ENCODE data around the gene ZNF346.
"Not testable (repeated sequence)": the region's sequence is repeated elsewhere in the genome, so short reads cannot be mapped to it uniquely, and the experiment has no call there.

Gene ZNF346, protein sequence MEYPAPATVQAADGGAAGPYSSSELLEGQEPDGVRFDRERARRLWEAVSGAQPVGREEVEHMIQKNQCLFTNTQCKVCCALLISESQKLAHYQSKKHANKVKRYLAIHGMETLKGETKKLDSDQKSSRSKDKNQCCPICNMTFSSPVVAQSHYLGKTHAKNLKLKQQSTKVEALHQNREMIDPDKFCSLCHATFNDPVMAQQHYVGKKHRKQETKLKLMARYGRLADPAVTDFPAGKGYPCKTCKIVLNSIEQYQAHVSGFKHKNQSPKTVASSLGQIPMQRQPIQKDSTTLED

DNA sequence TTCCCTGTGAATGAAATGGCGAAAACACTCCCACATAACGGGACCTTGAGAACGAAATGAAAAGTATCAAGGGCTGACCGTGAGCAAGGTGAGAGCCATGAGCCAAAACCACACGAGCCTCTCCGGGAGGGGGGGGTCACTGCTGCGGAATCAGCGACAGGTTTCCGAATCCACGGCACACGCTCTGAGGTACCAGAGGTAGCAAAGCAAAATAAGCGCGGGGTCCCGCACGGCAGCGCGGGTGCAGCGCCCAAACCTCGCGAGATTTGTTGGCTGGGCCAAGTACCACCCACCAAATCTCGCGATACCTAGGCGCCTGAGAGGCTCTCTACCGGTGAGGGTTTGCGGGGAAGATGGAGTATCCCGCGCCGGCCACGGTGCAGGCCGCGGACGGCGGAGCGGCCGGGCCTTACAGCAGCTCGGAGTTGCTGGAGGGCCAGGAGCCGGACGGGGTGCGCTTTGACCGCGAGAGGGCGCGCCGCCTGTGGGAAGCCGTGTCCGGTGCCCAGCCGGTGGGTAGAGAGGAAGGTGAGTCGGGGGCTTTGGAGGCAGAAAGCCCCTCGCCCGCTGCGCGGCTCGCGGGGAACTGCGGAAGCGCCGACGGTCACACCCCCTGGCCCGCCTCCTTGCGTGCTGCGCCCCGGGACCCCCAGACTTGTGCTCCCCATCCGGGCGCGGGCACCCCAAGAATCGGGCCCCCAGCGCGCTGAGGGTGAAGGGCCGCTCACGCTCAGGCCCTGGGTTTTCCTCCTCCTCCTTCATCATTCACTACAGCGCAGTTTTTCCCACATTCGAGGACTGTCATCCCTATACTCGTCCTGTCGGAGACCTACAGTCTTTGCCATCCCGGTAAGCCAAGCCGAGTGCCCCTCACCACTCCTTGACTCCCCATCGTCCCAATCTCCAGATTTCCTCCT is at the start of gene ZNF346:
ZNF346 (plus strand) TSS at position 311 of the 917 bp plus-strand sequence; CDS start at position 354, 43 bp downstream.
- DNase-seq (ENCODE audit: low read depth in 1 of 2, low spot score in 1 of 2) = peak; percentile 74 to 84

DNA sequence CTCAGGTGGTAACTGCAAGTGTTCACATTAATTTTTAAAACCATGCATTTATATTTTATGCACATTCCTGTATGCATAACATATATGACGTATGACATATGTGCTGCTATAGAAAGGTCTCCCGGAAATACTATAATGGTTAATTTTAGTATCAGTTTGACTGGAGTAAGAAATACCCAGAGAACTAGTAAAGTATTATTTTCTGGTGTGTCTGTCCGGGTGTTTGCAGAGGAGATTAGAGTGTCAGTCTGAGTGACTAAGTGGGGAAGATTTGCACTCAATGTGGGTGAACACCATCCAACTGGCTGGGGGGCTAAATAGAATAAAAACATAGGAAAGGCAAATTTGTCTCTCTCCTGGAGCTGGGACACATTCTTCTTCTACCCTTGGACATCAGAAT is 42.8 kb upstream of the ZNF346 start:
- no peak for DNase-seq (ENCODE audit: low read depth in 1 of 2, low spot score in 1 of 2)

DNA sequence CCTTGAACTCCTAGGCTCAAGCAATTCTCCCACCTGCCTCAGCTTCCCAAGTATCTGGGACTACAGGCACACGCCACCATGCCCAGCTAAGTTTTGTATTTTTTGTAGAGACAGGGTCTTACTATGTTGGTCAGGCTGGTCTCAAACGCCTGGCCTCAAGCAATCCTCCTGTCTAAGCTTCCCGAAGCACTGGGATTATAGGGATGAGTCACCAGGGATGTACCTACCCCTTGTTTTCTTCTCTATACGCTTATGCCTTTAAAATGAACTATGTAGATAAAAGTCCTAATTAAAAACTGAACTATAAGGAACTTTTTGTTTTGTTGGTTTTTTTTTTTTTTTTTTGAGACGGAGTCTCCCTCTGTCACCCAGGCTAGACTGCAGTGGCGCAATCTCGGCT is 41.7 kb upstream of the ZNF346 start:
- DNase-seq (ENCODE audit: low read depth in 1 of 2, low spot score in 1 of 2) = no peak

DNA sequence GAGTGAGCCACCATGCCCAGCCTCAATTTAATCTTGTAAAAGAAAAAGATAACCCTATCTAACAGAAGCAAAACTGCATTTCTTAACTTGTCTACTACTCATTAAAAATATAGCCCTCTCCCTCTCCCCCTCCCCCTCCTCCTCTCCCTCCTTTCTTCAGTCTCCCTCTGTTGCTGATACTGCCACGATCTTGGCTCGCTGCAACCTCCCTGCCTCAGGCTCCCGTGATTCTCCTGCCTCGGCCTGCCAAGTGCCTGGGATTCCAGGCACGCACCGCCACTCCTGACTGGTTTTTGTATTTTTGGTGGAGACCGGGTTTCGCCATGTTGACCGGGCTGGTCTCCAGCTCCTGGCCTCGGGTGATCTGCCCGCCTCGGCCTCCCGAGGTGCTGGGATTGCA is 39.4 kb upstream of the ZNF346 start:
- DNase-seq (ENCODE audit: low read depth in 1 of 2, low spot score in 1 of 2) = not testable (repeated sequence)

DNA sequence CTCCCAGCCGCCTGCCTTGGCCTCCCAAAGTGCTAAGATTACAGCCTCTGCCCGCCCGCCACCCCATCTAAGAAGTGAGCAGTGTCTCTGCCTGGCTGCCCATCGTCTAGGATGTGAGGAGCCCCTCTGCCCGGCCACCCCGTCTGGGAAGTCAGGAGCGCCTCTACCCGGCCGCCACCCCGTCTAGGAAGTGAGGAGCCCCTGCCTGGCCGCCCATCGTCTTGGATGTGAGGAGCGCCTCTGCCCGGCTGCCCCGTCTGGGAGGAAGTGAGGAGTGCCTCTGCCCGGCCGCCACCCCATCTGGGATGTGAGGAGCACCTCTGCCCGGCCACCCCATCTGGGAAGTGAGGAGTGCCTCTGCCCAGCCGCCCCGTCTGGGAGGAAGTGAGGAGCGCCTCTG is 38.9 kb upstream of the ZNF346 start:
- not testable (repeated sequence) for DNase-seq (ENCODE audit: low read depth in 1 of 2, low spot score in 1 of 2)

DNA sequence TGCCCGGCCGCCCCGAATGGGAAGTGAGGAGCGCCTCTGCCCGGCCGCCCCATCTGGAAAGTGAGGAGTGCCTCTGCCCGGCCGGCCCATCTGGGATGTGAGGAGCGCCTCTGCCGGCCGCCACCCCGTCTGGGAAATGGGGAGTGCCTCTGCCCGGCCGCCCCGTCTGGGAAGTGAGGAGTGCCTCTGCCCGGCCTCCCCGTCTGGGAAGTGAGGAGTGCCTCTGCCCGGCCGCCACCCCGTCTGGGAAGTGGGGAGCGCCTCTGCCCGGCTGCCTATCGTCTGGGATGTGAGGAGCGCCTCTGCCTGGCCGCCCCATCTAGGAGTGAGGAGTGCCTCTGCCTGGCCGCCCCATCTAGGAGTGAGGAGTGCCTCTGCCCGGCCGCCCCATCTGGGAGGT is 38.3 kb upstream of the ZNF346 start:
- DNase-seq (ENCODE audit: low read depth in 1 of 2, low spot score in 1 of 2) = not testable (repeated sequence)

DNA sequence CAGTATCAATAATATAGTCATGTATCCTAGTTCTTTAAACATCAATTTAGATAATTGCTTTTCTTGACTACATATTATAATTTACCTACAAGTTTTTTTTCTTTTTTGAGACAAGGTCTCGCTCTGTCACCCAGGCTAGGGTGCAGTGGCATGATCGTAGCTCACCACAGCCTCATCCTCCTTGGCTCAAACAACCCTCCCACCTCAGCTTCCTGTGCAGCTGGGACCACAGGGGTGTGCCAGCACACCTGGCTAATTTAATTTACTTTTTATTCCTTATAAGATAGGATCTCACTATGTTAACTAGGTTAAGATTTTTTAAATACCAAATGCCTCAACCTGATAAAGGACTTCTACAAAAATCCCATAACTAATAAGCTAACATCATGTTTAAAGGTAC is 37.0 kb upstream of the ZNF346 start:
- no peak for DNase-seq (ENCODE audit: low read depth in 1 of 2, low spot score in 1 of 2)

DNA sequence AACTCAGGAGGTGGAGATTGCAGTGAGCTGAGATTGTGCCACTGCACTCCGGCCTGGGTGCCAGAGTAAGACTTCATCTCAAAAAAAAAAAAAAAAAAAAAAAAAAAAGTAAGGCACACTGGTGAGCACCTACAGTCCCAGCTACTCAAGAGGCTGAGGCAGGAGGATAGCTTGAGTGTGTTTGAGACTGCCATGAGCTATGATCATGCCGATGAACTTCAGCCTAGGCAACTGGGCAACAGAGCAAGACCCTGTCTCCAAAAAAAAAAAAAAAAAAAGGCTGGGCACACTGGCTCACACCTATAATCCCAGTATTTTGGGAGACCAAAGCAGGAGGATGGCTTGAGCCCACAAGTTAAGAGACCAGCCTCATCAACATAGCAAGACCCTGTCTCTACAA is 36.2 kb upstream of the ZNF346 start:
- DNase-seq (ENCODE audit: low read depth in 1 of 2, low spot score in 1 of 2) = no peak

DNA sequence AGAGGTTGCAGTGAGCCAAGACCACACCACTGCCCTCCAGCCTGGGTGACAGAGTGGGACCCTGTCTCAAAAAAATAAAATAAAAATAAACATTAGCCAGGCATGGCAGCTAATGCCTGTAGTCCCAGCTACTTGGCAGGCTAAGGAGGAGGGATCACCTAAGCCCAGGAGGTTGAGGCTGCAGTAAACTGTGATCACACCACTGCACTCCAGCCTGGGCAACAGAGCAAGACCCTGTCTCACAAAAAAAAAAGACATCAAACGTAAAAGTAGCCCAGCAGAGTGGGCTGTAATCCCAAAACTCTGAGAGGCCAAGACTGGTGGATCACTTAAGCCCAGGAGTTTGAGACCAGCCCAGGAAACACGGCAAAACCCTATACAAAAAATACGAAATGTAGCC is 34.9 kb upstream of the ZNF346 start:
- no peak for DNase-seq (ENCODE audit: low read depth in 1 of 2, low spot score in 1 of 2)

DNA sequence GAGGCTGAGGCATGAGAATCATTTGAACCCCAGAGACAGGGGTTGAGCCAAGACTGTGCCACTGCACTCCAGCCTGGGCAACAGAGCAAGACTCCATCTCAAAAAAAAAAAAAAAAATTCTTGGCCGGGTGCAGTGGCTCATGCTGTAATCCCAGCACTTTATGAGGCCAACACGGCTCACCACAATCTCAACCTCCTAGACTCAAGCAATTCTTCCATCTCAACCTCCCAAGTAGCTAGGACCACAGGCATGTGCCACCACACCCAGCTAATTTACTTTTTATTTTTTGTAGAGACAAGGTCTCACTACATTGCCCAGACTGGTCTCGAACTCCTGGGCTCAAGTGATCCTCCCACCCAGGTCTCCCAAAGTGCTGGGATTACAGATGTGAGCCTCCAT is 29.4 kb upstream of the ZNF346 start:
- not testable (repeated sequence) for DNase-seq (ENCODE audit: low read depth in 1 of 2, low spot score in 1 of 2)

DNA sequence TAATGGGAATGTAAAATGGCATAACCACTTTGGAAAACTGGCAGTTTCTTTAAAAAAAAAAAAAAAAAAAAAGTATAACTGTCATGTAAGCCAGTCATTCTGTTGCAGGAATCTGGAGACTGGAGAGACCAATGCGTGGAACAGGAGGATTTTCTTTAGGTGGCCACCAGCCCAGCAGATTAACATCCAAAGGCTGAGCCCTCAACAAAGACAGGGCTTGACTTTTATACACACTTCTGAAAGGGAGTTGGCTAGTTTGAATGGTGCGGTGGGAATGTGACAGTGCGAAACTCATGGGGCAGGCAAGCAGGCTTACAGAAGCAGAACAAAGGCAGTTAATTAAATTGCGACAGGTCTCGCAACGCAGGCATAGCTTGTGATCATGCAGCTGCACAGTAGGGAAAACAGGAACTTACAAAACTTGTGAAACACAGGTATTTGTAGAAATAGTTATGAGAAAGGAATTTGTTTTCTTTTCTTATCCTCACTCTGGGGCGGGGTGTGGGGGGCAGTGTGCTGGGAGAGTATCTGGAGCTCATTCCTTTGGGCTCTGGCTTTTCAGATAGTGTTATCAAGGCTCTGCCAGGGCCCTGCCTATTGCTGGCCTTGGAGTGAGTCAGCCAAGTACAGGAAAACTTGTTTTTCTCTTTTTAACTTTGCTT is 27.9 kb upstream of the ZNF346 start:
- no peak for DNase-seq (ENCODE audit: low read depth in 1 of 2, low spot score in 1 of 2)

DNA sequence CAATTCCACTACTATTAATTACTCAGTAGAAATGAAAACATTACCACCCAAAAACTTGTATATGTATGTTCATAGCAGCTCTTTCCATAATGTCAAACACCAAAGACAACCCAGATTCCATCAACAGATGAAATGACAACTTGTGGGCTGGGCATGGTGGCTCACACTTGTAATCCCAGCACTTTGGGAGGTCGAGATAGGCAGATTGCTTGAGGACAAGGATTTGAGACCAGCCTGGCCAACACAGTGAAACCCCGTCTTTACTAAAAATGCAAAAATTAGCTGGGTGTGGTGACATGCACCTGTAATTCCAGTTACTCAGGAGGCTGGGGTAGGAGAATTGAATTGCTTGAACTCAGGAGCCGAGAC is 27.4 kb upstream of the ZNF346 start:
- no peak for DNase-seq (ENCODE audit: low read depth in 1 of 2, low spot score in 1 of 2)

DNA sequence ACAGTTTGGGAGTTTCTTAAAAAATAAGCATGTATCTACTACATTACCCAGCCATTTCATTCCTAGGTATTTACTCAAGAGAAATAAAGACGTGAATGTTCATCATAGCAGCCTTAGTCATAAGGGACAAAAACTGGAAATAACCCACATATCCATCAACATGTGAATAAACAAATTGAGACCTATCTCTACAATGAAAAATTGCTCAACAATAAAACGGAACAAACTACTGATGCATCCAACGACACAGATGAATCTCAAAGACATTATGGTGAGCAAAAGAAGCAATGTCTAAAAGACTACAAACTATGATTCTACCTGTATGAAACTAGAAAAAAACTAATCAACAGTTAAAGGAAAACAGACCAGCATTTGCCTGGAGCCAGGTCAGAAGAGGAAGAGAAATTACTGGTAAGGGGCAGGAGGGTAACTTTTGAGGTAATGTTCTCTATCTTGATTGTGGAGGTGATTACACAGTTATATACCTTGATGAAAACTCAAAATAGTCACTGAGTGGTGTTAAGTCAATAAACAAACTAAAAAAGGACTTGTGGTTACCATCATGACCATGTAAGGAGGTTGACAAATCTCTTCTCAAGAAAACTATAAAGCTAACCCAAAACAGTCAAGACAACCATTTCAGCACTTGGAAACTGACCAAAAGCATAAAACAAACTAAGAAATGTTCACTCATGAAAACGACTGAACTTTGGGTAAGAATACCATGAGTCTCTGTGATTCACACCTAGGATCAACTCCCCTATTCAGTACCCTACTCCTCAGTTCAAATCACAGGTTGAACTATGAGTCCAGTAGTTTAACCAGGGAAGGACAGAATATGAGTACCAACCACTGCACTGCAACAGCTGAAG is 26.4 kb upstream of the ZNF346 start:
- DNase-seq (ENCODE audit: low read depth in 1 of 2, low spot score in 1 of 2) = no peak

DNA sequence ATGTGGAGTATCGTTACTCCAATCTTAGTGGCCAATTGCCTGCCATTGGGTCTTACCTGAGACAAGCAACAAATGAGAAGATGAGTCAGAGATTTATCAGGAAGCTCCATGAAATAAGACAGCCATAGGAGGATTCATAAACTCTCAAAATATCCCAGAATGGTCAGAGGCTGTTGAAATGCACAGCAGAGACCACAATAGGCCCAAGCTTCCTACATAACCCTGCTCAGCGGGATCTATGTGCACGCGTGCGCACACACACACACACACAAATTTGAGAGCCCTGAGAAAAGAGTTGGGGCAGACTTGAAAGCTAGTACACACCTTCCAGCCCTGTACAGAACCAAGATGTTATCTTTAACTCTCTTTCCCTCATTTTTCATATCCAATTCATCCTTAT is 25.7 kb upstream of the ZNF346 start:
- no peak for DNase-seq (ENCODE audit: low read depth in 1 of 2, low spot score in 1 of 2)

DNA sequence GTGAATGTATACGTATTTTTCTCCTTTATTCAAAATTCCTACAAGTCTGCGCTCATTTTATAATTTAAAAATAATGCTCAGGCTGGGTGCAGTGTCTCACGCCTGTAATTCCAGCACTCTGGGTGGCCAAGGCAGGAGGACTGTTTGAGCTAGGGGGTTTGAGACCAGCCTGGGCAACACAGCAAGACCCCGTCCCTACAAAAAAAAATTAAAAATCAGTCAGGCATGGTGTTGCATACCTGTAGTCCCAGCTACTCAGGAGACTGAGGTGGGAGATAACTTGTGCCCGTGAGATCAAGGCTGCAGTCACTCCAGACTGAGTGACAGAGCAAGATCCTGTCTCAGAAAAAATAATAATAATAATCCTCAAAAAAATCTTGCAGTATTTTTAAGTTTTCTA is 23.7 kb upstream of the ZNF346 start:
- no peak for DNase-seq (ENCODE audit: low read depth in 1 of 2, low spot score in 1 of 2)

DNA sequence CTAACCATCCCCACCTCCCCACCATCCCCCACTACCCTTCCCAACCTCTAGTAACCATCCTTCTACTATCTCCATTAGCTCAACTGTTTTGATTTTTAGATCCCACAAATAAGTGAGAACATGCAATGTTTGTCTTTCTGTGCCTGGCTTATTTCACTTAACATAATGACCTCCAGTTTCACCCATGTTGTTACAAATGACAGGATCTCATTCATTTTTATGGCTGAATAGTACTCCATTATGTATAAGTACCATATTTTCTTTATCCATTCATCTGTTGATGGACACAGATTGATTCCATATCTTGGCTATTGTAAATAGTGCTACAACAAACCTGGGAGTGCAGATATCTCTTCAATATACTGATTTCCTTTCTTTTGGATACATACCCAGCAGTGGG is 23.0 kb upstream of the ZNF346 start:
- not testable (repeated sequence) for DNase-seq (ENCODE audit: low read depth in 1 of 2, low spot score in 1 of 2)

DNA sequence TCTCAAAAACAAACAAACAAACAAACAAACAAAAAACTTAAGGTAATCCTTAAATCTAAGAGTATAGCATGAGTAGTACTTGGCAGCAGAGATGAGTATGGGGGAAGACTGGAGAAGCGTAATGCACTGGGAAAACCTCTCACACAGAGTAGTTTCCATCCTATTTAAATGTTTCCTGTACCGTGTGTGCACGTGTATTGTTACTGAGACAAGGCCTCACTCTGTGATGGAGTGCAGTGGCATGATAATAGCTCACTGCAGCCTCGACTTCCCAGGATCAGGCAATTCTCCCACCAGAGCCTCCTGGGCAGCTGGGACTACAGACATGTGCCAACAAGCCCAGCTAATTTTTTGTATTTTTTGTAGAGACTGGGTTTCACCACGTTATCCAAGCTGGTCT is 18.8 kb upstream of the ZNF346 start:
- DNase-seq (ENCODE audit: low read depth in 1 of 2, low spot score in 1 of 2) = no peak

DNA sequence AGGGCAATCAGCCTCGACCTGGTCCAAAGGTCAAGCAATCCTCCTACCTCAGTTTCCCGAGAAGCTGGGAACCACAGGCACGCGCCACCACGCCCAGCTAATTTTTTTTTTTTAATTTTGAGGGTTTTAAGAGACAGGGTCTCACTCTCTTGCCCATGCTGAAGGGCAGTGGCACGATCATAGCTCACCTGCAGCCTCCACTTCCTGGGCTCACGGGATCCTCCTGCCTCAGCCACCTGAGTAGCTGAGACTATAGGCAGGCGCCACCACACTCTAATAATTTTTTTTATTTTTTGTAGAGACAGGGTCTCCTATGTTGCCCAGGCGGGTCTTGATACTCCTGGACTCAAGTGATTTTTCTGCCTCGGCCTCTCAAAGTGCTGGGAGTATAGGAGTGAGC is 17.5 kb upstream of the ZNF346 start:
- no peak for DNase-seq (ENCODE audit: low read depth in 1 of 2, low spot score in 1 of 2)

DNA sequence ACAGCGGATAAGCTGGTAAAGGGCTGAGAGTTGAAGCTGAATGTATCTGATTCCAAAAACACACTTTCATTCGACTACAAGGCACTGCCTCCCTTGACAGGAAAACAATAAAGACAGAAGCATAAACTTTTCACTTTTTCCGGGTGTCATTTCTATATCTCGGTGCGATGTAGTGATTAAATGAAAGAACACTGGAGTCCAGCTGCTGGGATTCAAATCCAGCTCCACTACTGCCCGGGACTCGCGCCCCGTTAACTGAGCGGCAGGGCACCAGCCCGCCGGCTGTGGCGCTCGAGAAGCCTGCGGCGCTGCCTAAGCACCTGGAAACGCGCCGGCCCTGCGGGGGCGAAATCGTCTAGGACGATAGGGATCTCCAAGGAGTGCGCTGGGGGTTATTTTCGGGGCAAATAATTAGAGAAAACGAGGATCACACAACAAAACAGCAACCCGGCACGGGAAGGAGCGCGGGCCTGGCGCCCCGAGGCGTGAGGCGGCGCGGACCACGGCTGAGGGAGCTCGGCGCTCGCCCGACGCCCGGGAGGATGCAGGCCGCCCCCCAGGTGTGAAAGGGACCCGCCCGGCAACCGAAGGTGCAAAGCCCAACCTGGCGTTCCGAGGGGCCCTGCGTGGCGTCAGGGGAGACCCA is 16.8 kb upstream of the ZNF346 start:
- peak; percentile 21 to 38 for DNase-seq (ENCODE audit: low read depth in 1 of 2, low spot score in 1 of 2)

DNA sequence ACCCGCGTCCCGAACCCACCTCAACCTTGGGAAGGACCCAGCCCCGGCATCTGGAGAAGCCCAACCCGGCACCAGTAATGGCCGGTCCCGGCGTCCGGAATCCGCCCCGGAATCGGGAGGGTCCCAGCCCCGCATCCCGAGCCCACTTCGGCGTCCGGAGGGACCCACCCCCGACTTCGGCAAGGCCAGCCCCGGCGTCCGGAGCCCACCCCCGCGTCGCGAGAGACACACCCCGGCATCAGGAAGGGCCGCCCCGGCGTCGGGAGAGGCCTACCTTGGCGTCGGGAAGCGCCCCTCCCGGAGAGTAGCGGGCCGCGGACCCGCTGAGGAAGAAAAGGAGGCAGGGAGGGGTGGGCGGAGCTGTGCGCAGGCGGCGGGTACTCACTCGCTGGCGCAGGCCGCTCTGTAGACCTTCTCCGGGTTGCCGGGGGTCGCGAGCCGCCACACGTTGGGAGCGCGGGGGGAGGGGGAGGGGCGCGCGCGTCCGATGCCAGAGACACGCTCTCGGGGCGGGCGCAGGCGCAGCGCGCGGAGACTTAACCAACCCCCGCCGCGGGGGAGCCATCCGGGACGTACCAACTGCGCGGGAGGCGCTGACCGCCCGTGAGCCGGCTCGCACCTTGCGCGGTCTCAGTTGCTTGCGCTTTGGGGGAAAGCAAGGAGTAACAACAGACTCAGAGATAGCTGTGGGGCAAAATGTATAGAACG is 16.1 kb upstream of the ZNF346 start, which contains the start of gene UIMC1:
UIMC1 (minus strand) TSS at position 515 of the 708 bp plus-strand sequence. CDS start 24,164 bp downstream, outside the sequence.
- peak; percentile 80 to 88 for DNase-seq (ENCODE audit: low read depth in 1 of 2, low spot score in 1 of 2)
